ENCODE measurements around the gene NTRK2.
"Not testable (repeated sequence)": the region's sequence is repeated elsewhere in the genome, so short reads cannot be mapped to it uniquely, and the experiment has no call there.

NTRK2 gene

DNA sequence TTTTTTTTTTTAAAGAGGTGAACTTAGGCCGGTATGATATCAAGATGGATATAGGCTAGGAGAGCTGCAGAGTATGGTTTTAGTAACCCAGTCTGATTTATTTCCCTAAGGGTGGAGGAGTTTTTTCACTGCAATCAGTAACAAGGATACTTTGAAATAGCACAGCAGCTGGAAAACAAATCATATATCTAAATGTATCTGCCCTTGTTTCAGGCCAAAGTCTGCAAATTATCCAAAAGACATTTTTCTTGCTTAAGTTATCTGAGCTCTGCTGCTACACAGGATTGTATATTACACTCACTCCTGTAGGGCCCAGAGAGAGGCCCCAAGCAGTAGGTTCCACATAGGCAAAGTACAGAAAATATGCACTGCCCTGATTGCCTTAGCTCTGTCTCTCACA, 222.4 kb downstream of the NTRK2 start:
- no peak overlapping the region for H3K27ac Mint-ChIP-seq
- ATAC-seq (replicated peaks), result no peak
- no peaks in the 10 kb centered on the region for H3K4me1 Mint-ChIP-seq
- no peaks in the 10 kb centered on the region for H3K9me3 Mint-ChIP-seq
- no peak overlapping the region for H3K4me3 Mint-ChIP-seq
- no peak for DNase-seq
- H3K27me3 Mint-ChIP-seq, result no peaks in the 10 kb centered on the region
- H3K36me3 Mint-ChIP-seq, result no peaks in the 10 kb centered on the region

DNA sequence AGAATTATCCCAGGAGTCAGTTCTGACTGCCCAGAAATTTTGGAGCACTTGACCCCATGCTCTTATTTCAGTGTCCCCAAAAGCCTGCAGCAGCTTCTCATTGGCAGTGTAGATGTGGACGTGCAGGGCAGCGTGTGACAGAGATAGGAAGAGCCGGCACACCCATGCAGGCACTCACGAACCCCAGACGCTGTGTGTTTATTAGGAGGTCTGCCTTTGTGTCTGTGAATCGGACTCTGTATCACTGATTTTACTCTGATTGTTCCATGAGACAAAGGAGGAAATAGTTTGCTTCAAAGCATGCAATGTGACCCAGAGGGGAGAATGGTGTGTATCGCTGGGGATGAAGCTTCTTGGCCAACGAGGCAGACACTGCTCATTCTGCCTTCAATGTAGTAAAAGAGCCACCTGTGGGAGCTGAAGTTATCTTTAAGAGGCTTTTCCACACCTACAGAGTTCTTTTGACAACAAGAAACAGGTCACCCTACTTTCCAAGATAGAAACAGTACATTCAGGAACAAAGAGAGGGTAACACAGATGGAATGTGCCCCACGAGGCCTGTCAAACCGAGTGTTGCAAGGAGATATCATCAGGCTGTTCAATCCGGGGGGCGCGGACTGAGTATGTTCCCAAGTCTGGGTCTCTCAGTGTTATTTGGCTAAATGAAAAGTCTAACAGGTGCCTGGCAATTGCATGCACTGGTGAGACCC, 224.0 kb downstream of the NTRK2 start:
- no peak for DNase-seq
- Mint-ChIP-seq H3K4me3 (no peak overlapping the region), H3K4me1 (no peaks in the 10 kb centered on the region), H3K27me3 (no peaks in the 10 kb centered on the region), H3K36me3 (no peaks in the 10 kb centered on the region), H3K9me3 (no peaks in the 10 kb centered on the region), H3K27ac (no peak overlapping the region)
- ATAC-seq (replicated peaks), result no peak

DNA sequence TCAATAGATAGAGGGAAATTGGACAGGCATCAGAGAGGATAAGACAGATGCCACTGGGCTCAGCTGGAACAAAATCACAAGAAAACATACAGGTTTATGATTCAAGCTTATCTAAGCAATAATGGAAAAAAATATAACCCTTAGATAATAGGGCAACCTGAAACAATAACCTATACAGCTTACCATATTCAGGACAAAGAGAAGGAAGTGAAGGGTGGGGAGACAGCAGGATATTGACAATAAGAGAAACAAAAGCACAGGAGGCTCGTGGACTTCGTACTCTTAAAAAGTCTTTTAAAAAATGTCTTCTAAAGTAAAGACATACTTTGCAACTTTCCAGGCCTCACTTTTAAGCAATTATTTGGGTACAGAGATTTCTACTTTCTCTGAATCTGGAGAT, 225.3 kb downstream of the NTRK2 start:
- H3K36me3 Mint-ChIP-seq, result no peaks in the 10 kb centered on the region
- H3K4me3 Mint-ChIP-seq, result no peak overlapping the region
- H3K27ac Mint-ChIP-seq, result no peak overlapping the region
- no peaks in the 10 kb centered on the region for H3K27me3 Mint-ChIP-seq
- H3K9me3 Mint-ChIP-seq, result no peaks in the 10 kb centered on the region
- no peak for DNase-seq
- ATAC-seq (replicated peaks), result no peak
- no peaks in the 10 kb centered on the region for H3K4me1 Mint-ChIP-seq

DNA sequence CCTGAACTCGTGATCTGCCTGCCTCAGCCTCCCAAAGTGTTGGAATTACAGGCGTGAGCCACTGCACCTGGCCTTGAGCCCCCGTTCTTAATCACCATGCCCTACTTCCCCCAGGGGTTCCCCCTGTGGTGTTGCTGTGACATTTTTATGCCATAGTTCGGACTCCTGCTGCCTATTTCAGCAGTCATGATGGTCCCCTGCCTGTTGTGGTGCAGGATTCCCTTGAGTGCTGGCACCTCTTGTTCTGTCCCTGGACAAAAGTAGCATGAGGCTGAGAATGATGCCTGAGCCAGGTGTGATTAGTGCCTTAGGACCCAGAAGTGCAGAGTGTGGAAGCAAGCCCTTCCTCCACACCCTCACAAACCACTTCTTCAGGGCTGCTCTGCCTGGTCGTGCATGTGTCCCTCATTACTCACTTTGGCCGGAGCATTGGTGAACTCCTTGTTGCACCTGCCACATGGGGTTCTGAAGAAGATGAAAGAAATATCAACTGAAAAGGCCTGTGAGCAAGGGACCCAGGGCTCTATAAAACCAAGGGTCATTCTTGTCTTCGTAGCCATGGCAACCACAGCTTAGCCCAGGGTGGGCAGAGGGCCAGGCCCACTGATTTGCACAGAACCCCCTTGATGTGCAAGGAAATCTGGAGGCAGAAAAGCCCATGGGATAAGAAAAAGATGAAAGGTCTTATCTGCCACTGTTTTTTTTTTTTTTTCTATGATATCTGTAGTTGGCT, 228.0 kb downstream of the NTRK2 start:
- Mint-ChIP-seq H3K4me1 (no peaks in the 10 kb centered on the region), H3K36me3 (no peaks in the 10 kb centered on the region), H3K9me3 (no peaks in the 10 kb centered on the region), H3K27ac (no peak overlapping the region), H3K4me3 (no peak overlapping the region), H3K27me3 (no peaks in the 10 kb centered on the region)
- no peak for ATAC-seq (replicated peaks)
- no peak for DNase-seq

DNA sequence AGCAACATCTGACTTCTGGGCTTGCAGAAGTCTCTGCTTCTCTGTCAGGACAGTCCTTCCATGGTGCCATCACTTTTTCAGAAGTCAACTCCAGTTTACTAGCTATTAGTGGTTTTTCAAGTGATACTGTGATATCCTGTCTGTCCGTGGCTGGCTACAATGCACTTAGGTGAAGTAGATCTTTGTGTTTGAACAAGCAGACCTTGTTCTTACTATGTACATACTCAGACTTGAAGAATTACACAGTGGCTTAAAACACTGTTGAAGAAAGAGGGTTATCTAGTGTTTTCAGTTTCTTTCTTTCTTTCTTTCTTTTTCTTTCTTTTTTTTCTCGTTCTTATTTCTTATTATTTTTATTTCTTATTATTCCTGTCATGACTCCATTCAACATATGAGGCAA, 228.7 kb downstream of the NTRK2 start:
- Mint-ChIP-seq H3K36me3 (no peaks in the 10 kb centered on the region), H3K4me1 (no peaks in the 10 kb centered on the region), H3K27ac (no peak overlapping the region), H3K4me3 (no peak overlapping the region), H3K9me3 (no peaks in the 10 kb centered on the region), H3K27me3 (no peaks in the 10 kb centered on the region)
- ATAC-seq (replicated peaks) (no peak), DNase-seq (no peak)

DNA sequence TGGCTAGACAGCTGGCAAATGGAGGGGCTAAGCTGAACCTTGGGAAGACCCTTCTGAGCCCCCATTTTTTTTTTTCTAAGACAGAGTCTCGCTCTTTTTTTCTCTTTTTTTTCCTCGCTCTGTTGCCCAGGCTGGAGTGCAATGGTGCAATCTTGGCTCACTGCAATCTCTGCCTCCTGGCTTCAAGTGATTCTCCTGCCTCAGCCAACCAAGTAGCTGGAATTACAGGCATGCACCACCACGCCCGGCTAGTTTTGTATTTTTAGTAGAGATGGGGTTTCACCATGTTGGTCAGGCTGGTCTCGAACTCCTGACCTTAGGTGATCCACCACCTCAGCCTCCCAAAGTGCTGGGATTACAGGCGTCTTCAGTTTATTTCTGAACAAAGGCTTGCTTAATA, 229.1 kb downstream of the NTRK2 start:
- not testable (repeated sequence) for H3K27ac Mint-ChIP-seq; H3K36me3 Mint-ChIP-seq; H3K27me3 Mint-ChIP-seq; H3K4me3 Mint-ChIP-seq; ATAC-seq (replicated peaks); H3K9me3 Mint-ChIP-seq; DNase-seq; H3K4me1 Mint-ChIP-seq

DNA sequence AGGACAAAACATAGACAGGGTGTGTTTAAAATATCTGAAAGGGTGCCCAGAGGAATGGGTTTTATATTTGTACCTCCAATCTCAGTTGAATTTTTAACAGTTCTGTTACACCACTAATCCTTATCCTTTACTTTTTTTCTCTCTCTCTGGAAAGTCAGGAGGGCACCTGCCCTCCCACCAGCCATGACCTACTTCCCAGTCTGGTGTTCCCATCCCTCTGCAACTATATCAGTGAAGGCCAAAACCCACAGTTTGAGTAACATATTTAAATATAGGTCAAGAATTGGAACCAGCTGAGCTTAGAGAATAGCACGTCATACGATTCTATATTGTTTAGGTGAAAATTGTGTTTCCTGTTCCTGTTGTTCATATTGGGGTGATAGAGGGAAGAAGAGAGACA, 229.8 kb downstream of the NTRK2 start:
- no peaks in the 10 kb centered on the region for H3K9me3 Mint-ChIP-seq
- H3K27ac Mint-ChIP-seq, result no peak overlapping the region
- ATAC-seq (replicated peaks) (no peak), DNase-seq (no peak)
- no peaks in the 10 kb centered on the region for H3K27me3 Mint-ChIP-seq
- no peak overlapping the region for H3K4me3 Mint-ChIP-seq
- H3K36me3 Mint-ChIP-seq, result no peaks in the 10 kb centered on the region
- H3K4me1 Mint-ChIP-seq, result no peaks in the 10 kb centered on the region

DNA sequence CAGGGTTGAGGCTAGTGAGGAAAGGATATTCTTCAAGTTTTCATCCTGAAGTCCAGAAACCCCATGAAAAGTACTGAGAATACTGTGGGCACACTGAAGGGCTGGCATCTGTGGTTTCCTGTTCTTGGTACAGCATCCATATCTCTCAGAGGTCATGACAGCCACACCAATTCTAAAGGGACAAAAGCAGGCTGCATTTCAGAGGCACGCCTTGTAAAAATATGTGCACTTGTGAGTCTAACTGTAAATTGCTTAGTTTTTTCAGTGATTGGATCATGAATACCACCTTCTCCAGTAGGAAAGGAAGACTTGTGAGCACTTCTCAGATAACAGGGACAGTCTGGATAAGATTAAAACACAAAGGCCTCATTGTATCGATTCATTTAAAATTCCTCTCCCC, 230.9 kb downstream of the NTRK2 start:
- H3K4me1 Mint-ChIP-seq, result no peaks in the 10 kb centered on the region
- H3K27me3 Mint-ChIP-seq, result no peaks in the 10 kb centered on the region
- DNase-seq, result no peak
- ATAC-seq (replicated peaks), result no peak
- no peaks in the 10 kb centered on the region for H3K36me3 Mint-ChIP-seq
- no peaks in the 10 kb centered on the region for H3K9me3 Mint-ChIP-seq
- no peak overlapping the region for H3K4me3 Mint-ChIP-seq
- H3K27ac Mint-ChIP-seq, result no peak overlapping the region

DNA sequence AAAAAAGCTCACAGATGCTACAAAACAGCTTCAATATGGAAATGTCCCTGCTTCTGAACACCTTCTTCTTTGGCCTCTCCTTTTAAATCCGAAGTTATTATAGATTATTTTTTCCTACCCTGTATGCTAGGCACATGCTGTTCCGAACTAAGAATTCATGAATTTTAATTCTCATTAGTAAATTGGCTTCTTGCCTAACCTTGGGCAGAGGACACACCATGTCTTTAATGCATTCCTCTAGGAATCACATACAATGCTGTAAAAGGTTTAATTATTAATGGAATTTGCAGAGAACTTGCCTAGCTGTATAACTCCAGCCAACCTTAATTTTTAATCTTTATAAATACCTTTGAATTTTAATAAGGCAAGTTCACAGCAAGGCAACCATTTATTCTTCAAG, 234.4 kb downstream of the NTRK2 start:
- Mint-ChIP-seq H3K4me3 (no peak overlapping the region), H3K27ac (no peak overlapping the region), H3K27me3 (peaks cover 0 to 4% of the 10 kb centered on the region in 2 donors), H3K4me1 (no peaks in the 10 kb centered on the region), H3K9me3 (no peaks in the 10 kb centered on the region), H3K36me3 (no peaks in the 10 kb centered on the region)
- ATAC-seq (replicated peaks) (no peak), DNase-seq (no peak)

DNA sequence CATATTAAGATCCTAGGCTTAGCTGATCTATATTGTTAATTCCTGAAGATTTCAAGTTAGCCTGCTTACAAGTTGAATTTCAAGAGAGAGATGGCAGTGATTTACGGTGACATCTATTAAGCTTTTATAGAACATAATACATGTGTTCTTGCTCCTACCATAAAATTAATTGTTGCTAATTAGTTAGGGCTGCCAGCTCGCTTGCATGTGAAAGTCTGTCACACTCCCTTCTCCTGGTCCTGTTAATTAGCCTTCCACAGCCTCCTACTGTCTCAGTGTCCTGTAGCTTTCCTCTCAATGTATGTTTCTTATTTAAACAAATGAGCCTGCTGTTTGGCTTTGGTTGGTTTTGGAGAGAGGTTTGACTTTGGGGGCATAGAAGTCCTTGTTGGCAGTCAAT, 247.2 kb downstream of the NTRK2 start:
- no peaks in the 10 kb centered on the region for H3K36me3 Mint-ChIP-seq
- H3K4me1 Mint-ChIP-seq, result no peaks in the 10 kb centered on the region
- H3K27me3 Mint-ChIP-seq, result peaks cover 6 to 7% of the 10 kb centered on the region in 2 donors
- DNase-seq (no peak), ATAC-seq (replicated peaks) (no peak)
- peaks cover 0 to under 1% of the 10 kb centered on the region in 2 donors for H3K9me3 Mint-ChIP-seq
- H3K27ac Mint-ChIP-seq, result no peak overlapping the region
- H3K4me3 Mint-ChIP-seq, result no peak overlapping the region

DNA sequence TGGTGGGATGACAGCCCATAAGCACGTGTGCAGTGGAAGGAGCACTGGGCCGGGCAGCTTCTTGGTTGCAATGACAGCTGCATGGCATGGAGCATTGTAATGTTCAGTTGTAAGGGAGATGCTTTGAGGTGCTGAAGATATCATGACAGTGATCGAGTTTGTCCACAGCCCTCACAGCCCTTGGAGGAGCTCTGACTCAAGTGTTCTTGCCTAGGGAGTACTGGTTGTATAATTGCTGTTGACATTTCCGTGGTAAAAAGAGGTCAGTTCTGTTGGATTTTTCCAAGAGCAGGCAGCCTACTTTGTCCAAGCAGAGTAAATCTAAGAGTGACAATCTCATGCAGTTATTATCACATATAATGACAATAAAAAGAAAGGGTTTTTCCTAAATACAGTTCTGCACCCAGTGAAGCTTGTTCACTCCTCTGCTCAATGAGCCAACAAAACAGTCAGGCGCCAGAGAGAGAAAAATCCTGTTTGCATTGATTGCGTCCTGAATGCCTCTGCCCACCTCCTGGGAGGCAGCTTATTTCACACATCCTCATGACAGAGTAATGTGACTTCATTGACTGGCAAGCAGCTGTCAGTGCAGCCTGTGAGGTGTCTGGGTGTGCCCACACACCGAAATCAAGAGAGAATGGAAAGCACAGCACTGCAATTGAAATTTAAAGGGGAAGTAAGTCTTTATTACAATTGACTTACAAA, 248.0 kb downstream of the NTRK2 start:
- H3K9me3 Mint-ChIP-seq, result peaks cover 0 to under 1% of the 10 kb centered on the region in 2 donors
- peaks cover 6 to 7% of the 10 kb centered on the region in 2 donors for H3K27me3 Mint-ChIP-seq
- ATAC-seq (replicated peaks), result no peak
- H3K36me3 Mint-ChIP-seq, result no peaks in the 10 kb centered on the region
- DNase-seq, result no peak
- H3K27ac Mint-ChIP-seq, result no peak overlapping the region
- no peaks in the 10 kb centered on the region for H3K4me1 Mint-ChIP-seq
- H3K4me3 Mint-ChIP-seq, result no peak overlapping the region

DNA sequence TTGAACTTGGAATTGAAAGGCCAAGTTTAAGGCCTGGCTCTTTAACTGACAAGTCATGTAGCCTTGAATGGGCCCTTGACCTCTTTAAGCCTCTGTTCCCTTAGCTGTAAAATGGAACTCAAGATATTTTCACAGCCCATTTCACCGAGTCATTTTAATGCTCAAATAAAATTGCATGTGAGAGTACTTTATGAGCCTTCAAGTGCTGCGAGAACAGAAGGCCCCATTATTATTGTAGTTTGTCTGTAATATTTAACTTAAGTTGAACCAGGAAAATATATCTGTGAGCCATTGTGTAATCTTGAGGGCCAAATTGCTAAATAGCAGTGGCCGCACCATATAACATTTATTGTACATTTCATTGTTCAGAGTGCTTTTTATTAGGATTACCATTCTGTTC, 249.9 kb downstream of the NTRK2 start:
- no peaks in the 10 kb centered on the region for H3K4me1 Mint-ChIP-seq
- peaks cover 6 to 7% of the 10 kb centered on the region in 2 donors for H3K27me3 Mint-ChIP-seq
- H3K4me3 Mint-ChIP-seq, result no peak overlapping the region
- ATAC-seq (replicated peaks) (no peak), DNase-seq (no peak)
- no peaks in the 10 kb centered on the region for H3K36me3 Mint-ChIP-seq
- H3K27ac Mint-ChIP-seq, result no peak overlapping the region
- peaks cover 0 to 1% of the 10 kb centered on the region in 2 donors for H3K9me3 Mint-ChIP-seq

DNA sequence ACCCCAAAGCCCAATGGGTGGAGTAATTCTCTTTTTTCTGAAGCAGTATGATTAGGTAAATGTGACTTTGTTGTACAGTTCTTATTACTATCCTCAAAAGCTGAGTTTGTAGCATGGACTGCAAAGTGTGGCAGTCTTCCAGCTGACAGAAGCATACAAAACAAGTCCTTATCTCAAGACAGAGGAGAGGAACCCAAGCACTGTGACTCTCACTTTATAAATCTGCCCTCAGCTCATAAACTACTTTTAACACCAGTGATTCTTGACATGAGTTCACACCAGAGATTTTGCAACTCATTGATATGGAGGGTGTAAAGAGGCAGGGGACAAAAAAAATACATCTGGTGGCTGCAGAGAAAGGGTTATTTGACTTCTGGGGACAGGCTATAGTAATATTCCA, 251.6 kb downstream of the NTRK2 start:
- H3K9me3 Mint-ChIP-seq, result peaks cover 0 to 1% of the 10 kb centered on the region in 2 donors
- no peak overlapping the region for H3K4me3 Mint-ChIP-seq
- H3K27ac Mint-ChIP-seq, result no peak overlapping the region
- no peaks in the 10 kb centered on the region for H3K36me3 Mint-ChIP-seq
- no peaks in the 10 kb centered on the region for H3K4me1 Mint-ChIP-seq
- DNase-seq, result no peak
- ATAC-seq (replicated peaks), result no peak
- H3K27me3 Mint-ChIP-seq, result peaks cover 7% of the 10 kb centered on the region in 2 donors

DNA sequence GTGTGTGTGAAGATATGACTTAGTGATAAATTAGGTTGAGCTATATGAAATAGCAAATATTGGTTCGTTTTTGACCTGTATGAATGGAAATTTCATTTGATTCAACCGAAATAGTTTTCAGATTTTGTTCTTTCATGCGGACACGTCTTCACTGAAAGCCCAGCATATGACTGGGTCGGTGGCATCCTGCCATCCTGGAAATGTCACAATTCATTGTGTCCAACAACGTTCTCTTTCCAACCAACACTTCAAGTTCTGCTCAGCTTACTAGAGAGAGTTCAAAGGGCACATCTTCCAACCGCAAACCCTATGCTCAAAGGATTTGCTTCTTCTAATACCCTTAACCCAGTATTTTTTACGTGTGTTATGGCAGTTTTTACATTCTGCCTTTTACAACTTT, 252.5 kb downstream of the NTRK2 start:
- no peak for DNase-seq
- peaks cover 0 to 2% of the 10 kb centered on the region in 2 donors for H3K9me3 Mint-ChIP-seq
- H3K27me3 Mint-ChIP-seq, result peaks cover 7 to 13% of the 10 kb centered on the region in 2 donors
- no peak overlapping the region for H3K27ac Mint-ChIP-seq
- no peak overlapping the region for H3K4me3 Mint-ChIP-seq
- H3K36me3 Mint-ChIP-seq, result no peaks in the 10 kb centered on the region
- H3K4me1 Mint-ChIP-seq, result no peaks in the 10 kb centered on the region
- no peak for ATAC-seq (replicated peaks)

DNA sequence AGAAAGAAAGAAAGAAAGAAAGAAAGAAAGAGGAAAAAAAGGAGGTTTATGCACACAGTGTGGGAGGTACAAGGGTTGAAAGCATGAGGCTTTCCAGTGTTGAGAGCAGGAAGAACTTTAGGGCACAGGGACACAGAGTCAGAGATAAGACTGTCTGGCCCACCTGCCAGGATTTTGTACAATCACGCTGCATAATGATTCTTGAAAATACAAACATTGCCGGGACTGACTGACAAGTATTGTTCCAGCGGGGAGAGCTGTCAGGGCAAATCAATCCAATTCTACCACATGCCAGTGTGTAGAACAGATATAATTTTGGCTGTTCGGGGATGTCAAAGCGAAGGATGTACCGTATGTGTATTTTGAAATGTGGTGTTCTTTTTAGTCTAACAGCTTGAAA, 254.7 kb downstream of the NTRK2 start:
- H3K27ac Mint-ChIP-seq, result no peak overlapping the region

More for the DNA sequence above, 254.7 kb downstream of the NTRK2 start:
- H3K36me3 Mint-ChIP-seq, result no peaks in the 10 kb centered on the region
- ATAC-seq (replicated peaks) (no peak), DNase-seq (no peak)
- H3K9me3 Mint-ChIP-seq, result peaks cover 0 to 2% of the 10 kb centered on the region in 2 donors
- H3K4me3 Mint-ChIP-seq, result no peak overlapping the region
- H3K27me3 Mint-ChIP-seq, result peaks cover 7 to 13% of the 10 kb centered on the region in 2 donors
- H3K4me1 Mint-ChIP-seq, result no peaks in the 10 kb centered on the region
